ENCODE results near the gene SAMD13.

DNA sequence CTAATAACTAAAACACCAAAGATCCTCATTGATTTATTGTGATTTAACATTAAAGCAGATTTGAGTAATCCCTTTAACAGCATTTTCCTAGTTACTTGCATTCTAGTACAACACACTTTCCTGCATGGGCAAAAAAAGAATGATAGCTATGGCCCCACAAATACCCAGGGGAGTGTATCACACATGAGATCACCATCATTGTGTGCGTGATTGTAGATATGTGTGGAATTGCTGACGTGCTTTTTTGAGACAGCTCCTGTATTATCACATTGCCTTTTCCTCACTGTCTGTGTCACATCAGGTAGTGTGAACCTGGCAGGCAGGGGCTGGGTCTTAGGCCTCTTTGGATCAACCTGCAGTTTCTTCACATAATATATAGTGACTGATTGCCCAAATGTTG, 48.5 kb upstream of the SAMD13 start:
- no peak for TF ChIP-seq POLR2A (IDR thresholded peaks at IDR 0.05)
- TF ChIP-seq, protein P1, sequence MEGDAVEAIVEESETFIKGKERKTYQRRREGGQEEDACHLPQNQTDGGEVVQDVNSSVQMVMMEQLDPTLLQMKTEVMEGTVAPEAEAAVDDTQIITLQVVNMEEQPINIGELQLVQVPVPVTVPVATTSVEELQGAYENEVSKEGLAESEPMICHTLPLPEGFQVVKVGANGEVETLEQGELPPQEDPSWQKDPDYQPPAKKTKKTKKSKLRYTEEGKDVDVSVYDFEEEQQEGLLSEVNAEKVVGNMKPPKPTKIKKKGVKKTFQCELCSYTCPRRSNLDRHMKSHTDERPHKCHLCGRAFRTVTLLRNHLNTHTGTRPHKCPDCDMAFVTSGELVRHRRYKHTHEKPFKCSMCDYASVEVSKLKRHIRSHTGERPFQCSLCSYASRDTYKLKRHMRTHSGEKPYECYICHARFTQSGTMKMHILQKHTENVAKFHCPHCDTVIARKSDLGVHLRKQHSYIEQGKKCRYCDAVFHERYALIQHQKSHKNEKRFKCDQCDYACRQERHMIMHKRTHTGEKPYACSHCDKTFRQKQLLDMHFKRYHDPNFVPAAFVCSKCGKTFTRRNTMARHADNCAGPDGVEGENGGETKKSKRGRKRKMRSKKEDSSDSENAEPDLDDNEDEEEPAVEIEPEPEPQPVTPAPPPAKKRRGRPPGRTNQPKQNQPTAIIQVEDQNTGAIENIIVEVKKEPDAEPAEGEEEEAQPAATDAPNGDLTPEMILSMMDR (IDR thresholded peaks at IDR 0.05), result no peak
